DMS114 treated with DMSO at 0.1 percent for 48 hours (cell line): Measurements from ENCODE around the gene TMEM53.
A peak's percentile ranks its signal among the peaks of the same experiment; 100 is the strongest.

Experiments
- DNase-seq: peaks from one replicate; lab custom pipeline; 2025; ENCODE audit not compliant: unreplicated experiment; lab: John Stamatoyannopoulos, UW

Gene TMEM53

GRCh38 chr1:44698138-44698537 is 23.9 kb upstream of the TMEM53 start:
- no peak for DNase-seq

- DNase-seq = no peak
Measured at GRCh38 chr1:44696789-44697345, 22.6 kb upstream of the TMEM53 start.

- DNase-seq = no peak
Measured at GRCh38 chr1:44696101-44696500, 21.8 kb upstream of the TMEM53 start.

GRCh38 chr1:44695671-44696070 is 21.4 kb upstream of the TMEM53 start:
- no peak for DNase-seq

GRCh38 chr1:44694863-44695478 is 20.7 kb upstream of the TMEM53 start:
- DNase-seq = no peak

- DNase-seq = no peak
Measured at GRCh38 chr1:44693900-44694299, 19.6 kb upstream of the TMEM53 start.

GRCh38 chr1:44693159-44693558 is 18.9 kb upstream of the TMEM53 start:
- no peak for DNase-seq

- no peak for DNase-seq
Measured at GRCh38 chr1:44689447-44689765, 15.1 kb upstream of the TMEM53 start.

- no peak for DNase-seq
Measured at GRCh38 chr1:44688760-44689446, 14.6 kb upstream of the TMEM53 start.

GRCh38 chr1:44685881-44686280 is 11.6 kb upstream of the TMEM53 start:
- no peak for DNase-seq

- no peak for DNase-seq
Measured at GRCh38 chr1:44685218-44685617, 10.9 kb upstream of the TMEM53 start.

GRCh38 chr1:44684525-44684924 is 10.2 kb upstream of the TMEM53 start:
- DNase-seq = no peak

GRCh38 chr1:44682883-44683265 is 8.6 kb upstream of the TMEM53 start:
- DNase-seq = no peak

GRCh38 chr1:44681905-44682882 is 7.9 kb upstream of the TMEM53 start:
- DNase-seq = no peak

GRCh38 chr1:44679468-44679867 is 5.2 kb upstream of the TMEM53 start:
- DNase-seq = no peak

GRCh38 chr1:44678626-44679025 is 4.3 kb upstream of the TMEM53 start:
- DNase-seq = no peak

GRCh38 chr1:44678120-44678519 is 3.8 kb upstream of the TMEM53 start:
- no peak for DNase-seq

- peak; percentile 22 for DNase-seq
Measured at GRCh38 chr1:44677201-44677766, 3.0 kb upstream of the TMEM53 start.

GRCh38 chr1:44676484-44677200 is 2.4 kb upstream of the TMEM53 start:
- no peak for DNase-seq

GRCh38 chr1:44675186-44675585 is 905 bp upstream of the TMEM53 start:
- no peak for DNase-seq

- DNase-seq = no peak
Measured at GRCh38 chr1:44673675-44674112, 587 bp downstream of the TMEM53 start.
